ENCODE measurements around the gene GRIK3. TPM values are rescaled to one million over a fixed set of nuclear protein-coding genes. Genes with fewer than 3 reads are reported as not detected.

GRIK3 gene
- total RNA-seq, 1 donor from 2014 or later: not detected

DNA sequence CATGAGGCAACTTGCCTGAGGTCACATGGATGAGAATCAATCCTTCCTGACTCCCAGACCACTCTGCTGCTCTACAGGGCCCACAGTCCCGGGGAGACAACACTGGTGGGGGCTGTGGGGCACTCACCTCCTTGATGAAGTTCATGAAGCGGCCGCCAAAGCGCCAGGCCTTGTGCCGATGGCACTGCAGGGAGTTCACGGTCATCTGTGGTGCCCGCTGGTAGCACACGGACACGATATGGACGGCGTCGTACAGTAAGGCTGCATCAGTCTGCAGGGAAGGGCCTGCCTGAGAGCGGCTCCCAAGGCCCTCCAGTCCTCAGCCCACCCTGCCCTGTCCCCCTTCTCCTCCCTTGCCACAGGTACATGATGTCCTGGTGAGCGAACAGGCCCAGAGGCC lies 175.3 kb downstream of the GRIK3 start:
- no peak for DNase-seq (ENCODE audit: low read depth, low spot score)

DNA sequence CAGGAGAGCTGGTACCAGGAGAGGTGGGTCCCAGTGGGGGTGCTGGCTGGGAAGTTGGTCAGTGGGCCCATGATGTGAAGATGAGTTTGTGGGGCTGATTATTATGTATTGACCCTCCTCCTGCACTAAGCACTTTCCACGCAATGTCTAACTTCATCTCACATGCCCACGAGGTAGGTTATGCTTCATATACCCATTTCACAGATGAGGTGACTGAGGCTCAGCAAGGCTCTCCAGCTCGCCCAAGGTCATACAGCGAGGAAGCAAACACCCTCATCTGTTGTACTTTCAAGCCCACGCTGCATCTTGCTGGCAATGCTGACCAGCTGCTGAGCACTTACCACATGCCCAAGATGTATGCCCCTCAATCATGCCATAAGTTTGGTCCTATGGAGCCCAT lies 175.8 kb downstream of the GRIK3 start:
- no peak for DNase-seq (ENCODE audit: low read depth, low spot score)

DNA sequence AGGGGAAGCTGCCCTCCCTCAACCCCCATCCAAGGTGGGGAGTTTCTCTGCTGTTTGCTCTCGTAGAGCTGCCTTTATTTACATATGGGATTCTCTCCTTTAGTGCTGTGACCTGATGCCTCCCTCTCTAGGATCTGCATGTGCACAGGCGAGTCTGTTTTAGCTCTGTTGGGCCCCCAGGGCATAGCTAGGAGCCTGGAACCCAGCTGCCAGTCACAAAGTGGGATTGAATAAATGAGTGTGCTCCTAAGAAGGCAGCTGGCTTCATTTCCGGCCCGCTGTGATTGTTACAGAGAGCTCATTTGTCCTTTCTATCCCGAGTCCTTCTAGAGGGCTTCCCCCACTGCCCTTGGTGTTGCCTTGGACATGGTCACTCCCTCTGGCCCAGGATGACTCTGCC lies 176.6 kb downstream of the GRIK3 start:
- no peak for DNase-seq (ENCODE audit: low read depth, low spot score)

DNA sequence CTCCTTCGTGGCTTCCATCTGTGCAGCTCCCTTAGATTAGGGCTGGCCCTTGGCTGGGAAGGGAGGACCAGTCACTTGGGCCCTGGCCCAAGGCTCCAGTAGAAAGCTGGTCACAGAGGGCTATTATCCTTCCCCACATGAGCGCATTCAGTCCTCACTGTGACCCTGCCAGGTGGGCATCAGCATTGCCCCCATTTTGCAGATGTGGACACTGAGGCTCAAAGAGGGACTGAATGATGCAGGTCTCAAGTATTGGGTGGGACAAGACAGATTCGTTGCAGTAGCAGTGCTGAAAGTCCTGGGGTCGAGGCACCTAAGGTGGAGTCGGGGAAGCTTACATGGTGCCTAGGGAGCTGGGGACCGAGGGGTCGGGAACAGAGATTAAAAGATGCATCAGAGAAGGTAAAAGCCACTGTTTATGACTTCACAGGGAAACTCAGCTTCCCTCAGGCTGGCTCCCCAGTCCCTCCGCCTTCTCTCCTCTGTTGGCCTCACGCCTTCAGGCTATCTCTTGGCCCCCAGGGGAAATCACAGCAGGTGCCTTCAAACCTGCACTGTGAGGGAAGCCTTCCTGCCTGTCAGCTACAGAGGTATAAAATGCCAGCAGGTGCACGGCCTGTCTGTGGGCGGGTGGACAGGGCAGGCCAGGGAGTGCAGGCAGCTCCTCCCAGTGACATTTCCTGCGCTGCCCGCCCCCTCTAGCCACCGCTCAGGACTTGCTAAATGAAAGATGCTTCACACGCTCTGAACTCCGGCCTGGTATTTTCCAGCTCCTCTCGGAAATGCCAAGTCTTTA lies 178.4 kb downstream of the GRIK3 start:
- DNase-seq (ENCODE audit: low read depth, low spot score): no peak

DNA sequence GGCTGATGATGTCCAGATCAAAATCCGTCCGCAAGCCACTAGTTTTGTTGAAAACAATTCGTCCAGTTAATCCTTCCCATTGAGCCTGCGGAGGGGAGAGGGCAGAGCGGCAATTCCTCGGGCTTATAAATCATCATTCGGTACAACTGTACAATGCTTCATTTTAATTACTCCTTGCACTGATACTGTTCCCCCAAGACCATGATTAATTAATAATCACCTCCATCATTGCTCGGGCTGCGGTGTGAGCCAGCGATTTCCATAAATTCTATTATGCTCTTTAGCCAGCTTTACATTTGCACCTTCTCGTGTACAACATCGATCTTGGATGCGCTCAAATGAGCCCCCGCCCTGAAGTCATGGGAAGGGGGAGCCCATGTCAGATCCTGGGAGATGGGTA lies 180.7 kb downstream of the GRIK3 start:
- DNase-seq (ENCODE audit: low read depth, low spot score): no peak

DNA sequence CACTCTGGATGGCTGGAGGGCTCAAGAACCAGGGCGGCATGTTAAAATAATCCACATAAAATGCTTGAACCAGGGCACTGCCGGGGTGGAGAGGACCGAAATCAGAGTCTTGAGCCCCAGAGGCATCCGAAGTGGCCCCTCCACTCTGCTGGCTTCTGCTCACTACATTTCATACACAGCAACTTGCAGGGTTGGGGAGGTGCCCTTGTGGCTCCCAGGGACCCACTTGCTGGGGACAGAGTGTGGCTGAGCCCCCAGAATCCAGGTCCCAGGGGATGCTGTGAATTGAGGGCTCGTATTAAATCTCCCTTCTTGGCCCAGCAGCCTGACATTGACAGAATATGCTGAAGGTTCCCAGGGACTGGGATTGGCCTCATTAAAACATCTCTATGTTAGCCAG lies 181.7 kb downstream of the GRIK3 start:
- DNase-seq (ENCODE audit: low read depth, low spot score): no peak

DNA sequence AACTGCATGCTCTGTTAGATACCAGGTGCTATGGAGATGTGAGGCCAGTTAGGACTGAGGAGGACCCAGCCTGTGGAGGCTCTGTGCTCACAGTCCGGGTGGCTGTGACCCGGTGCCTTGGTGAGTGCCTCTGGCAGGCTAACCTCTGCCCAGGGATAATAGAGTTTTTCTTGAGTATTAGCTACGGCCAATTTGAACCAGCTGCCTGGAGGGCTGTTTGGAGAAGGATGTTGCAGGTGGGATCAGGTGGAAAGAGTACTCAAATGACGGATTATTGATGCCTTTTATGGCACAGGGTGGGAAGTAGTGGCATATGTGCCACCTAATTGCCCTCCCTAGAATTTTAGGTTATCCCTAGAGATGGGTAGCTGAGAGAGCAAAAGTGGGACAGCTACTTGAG lies 182.7 kb downstream of the GRIK3 start:
- DNase-seq (ENCODE audit: low read depth, low spot score): no peak

DNA sequence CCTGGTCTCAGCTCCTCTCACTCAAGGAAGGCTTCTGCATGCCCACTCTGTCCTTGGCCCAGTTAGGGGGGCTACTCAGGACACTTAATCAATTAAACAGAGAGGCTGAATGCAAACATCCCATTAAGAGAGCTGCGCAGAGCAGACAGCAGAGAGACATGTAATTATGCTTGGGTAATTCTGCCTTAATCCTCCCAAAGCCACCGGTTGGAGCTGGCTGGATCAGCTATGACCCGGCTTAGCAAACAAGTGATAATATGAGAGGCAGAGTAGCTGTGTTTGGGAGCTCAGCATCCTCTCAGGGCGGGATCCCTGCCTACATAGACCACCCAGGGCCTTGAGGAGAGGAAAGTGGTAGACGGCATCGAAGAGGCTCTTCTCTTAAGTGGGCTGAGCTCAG lies 183.2 kb downstream of the GRIK3 start:
- no peak for DNase-seq (ENCODE audit: low read depth, low spot score)

DNA sequence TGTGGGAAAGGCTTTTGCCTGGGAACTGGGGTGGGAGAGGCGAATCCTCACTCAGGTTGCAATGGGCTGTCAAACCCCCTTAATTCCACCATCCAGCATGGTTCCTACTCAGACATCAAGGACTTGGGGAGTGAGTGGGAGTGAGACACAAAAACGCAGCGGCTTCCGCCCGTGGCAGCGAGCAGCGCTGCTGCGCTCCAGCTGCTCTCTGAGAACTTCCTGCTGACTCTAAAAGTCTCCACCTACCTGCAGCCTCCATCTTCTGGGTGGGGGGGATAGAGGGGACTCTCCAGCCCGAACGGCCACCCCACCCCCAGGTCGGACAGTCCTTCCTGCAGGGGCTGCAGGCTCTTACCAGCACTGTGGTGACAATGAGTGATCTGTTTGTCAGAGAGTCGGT lies 184.4 kb downstream of the GRIK3 start:
- DNase-seq (ENCODE audit: low read depth, low spot score): no peak

DNA sequence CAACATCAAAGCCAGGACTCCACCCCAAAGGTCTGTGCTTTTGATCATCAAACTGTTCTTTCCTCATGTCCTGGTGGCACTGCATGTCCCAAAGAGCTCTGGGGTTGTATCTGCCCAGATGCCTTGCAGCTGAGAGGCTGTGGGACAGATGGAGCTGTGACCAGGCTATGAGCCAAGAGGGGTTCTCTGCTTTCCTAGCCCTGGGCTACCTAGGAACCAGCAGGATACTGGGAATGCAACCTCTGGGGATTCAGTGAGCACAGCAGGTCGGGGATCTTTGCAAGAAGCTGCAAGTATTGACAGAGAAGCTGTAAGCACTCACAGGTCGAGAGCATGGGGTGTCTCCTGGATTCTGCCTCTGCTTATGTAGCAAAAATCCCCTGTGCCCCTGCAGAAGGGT lies 186.6 kb downstream of the GRIK3 start:
- no peak for DNase-seq (ENCODE audit: low read depth, low spot score)

DNA sequence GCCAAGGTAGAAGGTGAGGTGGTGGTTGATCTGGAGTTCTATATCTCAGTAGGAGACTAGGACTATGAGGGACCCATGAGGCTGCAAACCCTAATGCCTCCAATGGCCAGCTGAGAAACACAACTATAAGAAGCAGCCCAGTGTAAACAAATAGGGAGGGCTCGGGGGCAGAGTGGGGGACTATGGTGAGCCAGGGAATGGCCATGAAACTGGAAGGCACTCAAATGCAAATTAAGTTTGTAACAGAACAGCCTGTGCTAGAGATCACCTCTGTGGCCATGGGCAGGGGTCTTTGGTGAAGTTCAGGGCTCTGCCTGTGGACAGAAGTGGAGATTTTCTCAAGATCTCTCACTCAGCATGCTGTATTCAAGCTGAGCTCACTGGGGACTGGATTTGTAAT lies 187.1 kb downstream of the GRIK3 start:
- DNase-seq (ENCODE audit: low read depth, low spot score): no peak

DNA sequence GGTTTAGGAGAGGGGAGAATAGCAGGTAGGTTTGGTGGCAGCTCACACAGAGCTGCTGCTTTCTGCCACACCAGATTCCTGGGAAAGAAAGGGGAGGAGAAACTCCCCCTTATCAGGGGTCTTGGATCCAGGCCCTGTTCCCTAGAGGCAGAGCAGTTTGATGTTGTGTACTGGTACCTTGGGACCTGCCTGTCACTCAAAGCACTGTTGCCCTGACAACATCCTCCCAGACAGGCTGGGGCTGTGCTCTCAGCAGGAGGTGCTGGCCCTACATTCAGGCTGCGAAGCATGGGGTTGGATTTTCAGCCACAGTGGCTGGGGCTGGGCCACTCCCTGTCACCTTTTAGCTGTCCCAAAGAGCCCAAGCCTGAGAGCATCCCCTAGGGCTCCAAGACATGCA lies 188.0 kb downstream of the GRIK3 start:
- DNase-seq (ENCODE audit: low read depth, low spot score): no peak

DNA sequence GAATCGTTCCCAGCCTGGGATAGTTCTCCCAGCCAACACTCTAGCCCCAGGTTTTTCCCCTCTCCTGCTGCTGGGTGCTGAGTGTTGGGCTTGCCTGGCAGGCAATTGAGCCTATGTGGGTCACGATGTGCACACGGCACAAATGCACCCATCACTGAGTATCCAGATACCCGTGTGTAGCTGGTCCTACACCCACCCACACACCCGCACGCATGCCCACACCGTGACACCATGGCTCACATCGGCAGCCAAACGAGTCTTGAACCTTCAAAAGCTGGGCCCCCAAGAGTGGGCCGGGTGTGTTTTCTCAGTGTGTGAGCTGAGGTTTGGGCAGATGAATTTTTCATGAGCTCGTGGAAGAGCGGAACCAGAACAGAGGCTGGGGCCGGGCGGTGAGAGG lies 188.5 kb downstream of the GRIK3 start:
- no peak for DNase-seq (ENCODE audit: low read depth, low spot score)

DNA sequence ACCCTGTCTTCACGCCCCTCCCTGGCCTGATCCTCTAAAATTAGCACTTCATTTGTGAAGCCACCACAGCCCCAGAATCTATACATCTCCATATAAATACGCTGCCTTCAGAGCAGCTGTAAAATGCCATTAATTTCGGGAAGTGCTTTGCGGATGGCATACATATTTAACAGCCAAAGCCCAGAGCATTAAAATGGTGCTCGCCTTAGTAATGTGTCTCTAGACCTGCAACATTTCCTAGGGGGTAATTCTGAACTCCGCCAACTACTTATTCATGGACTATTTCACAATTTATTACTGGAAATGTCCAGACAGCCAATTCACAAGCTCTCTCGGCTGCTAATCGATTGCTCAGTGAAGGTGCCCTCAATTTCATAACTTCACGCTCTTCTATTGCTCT lies 189.4 kb downstream of the GRIK3 start:
- DNase-seq (ENCODE audit: low read depth, low spot score): no peak

DNA sequence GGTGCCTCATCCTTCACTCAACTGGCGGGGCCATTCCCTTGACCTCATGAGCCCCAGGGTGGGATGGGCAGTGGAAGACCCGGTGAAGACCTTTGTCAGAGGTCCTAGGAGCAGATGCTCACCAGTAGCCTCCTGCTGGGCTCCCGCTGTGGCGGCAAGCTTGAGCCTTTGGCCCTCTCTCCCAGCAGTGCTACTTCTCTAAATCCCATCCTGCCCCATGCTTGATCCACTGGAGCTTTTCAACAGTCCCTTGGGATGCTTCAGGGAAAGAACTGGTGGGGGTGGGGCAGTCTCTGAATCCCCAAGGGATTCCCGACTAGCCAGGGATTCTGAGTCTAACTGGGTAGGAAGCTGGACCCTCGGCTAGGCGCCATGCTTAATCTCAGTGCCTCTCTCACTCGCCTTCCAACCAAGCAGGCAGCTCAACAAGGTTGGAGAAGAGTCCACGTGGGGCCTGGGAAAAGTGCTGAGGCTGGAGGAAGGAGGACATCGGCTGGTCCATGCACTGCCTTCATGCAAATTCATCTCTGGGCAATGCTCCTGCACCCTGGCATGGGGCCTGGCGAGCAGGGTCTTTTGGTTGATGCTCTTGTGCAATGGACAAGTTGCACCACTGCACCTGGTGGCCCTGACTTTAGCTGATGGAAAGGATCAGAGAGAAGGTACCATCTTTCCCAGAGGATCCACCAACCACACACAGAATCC lies 190.3 kb downstream of the GRIK3 start:
- no peak for DNase-seq (ENCODE audit: low read depth, low spot score)

DNA sequence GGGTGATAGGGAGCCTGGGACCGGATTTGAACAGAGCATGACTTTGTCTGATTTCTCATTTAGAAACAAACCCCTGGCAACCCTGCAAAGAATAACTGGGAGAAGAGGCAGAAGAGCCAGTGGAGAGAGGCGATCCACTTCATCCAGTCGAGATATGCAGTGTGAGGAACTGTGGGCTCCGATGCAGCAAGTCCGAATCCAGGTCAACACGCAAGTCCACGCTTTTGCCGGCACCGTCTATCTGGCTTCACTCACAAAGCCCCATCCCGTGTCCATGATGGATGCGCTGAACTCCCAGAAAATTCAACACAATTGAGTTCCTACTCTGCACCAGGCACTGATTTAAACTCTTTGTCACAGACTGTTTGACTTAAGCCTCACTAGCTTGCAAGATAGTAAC lies 191.3 kb downstream of the GRIK3 start:
- DNase-seq (ENCODE audit: low read depth, low spot score): no peak

DNA sequence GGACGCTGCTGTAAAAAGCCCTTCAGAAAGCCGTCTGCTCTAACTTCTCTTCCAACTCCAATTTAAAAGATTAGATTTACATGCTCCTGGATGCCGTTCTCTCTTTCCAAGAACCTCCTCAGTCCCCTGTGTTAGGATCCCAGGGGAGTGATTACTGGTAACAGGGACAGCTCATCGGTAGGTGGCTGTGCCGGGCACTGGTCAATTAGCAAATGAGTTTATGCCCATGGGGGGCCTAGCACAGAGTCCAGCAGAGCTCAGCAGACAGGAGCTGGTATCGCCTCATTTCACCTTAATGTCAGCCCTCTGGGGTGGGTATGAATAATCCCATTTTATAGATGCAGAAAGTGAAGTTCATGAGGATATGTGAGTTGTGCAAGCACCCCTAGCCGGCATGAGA lies 191.9 kb downstream of the GRIK3 start:
- no peak for DNase-seq (ENCODE audit: low read depth, low spot score)

DNA sequence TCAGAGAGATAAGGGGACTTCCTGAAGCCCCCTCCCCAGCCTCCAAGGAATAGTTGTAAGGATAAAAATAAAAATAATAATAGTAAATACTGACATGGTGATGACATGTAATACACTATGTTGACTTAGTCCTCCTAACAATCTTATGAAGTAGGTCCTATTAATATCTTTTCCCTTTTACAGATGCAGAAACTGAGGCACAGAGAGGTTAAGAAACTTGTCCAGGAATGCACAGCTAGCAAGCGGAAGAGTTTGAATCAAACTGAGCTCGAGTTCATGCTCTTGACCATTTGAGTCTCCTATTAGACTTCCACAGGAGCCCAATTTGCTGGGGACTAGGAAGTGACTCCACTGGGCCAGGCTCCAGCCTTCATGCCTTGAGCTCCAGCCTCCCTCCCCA lies 194.8 kb downstream of the GRIK3 start:
- DNase-seq (ENCODE audit: low read depth, low spot score): no peak

DNA sequence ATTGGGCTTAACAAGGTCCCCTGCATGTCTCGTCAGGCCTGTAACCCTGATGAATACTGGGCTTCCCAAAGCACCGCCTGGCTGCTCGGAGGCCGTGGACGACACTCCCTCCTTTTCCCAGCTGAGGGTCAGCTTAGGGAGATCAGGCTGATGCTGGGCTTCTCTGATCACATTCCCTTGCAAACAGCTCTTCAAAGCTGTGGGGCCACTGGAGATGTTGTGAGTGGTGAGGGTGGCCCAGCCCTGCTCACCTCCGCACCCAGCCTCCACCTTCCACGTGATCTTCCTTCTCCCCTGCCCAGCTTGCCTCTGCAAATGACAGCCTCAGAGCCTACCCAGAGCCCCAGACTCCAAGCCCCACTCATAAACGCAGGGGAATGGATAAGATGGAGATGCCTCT lies 195.4 kb downstream of the GRIK3 start:
- DNase-seq (ENCODE audit: low read depth, low spot score): no peak

DNA sequence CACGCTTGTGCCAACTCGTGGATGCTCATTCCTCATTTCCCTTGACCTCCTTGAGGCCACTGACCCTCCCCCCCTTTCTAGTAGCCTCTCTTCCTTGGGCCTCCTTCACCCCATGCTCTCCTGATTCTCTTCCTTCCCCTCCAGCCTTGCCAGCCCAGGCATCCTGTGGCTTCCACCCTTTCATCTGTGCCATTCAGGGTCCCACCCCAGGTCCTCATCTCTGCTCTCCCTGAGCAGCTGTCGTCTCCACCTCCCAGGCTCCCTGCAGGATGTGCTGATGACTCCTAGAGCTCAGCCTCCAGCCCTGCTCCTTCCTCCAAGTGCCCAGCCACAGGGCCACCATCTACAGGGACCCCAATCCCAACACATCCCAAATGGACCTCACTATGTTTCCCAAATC lies 197.4 kb downstream of the GRIK3 start:
- DNase-seq (ENCODE audit: low read depth, low spot score): no peak

DNA sequence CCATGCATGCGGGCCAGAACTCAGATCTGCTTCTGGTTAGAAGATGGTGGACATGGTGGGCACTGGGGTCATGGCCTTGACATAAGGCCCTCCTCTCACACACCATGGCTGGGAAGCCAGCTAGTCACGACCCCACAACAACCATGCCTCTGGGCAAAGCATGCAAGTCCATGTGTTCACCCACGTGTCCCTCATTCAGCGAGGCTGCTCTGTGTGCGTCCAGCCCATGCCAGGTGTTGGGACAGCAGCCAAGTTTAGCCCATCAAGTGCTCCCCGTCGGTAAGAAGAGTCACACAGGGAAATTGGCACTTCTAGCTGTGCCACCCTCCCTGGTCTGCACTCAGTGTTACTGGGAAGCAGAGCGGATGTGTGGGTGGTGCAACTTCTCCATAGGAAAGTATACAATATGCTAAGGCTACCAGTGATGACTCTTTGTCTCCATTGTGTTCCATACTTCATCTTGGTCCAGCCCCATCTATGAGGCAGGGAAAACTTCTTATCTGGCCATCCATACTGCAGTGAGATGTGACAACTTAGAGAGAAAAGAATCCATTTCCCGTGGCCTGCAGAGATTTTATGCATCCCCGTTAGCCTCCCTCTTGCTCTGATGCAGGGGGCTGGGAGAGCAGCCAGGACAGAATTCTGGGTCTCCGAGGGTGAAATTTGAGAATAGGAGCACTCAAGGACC lies 198.0 kb downstream of the GRIK3 start:
- DNase-seq (ENCODE audit: low read depth, low spot score): no peak

DNA sequence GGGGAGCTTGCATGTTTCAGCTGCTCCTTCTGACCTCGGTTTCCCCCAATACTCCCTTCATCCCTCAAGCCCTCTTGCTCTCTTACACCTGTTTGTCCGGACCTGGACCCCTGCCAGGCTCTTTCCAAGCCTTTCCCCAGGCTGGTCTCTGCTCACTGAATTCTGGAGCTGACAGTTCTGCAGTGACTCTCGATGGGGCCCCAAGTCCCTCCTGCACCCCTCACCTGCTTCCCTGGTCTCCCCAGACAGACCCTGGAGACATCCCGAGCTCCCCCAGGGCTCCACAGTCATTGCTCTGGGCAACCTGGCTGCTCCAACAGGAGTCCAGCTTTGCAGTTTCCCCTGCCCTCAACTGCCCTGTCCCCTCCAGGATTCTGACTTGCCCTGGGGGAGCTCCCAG lies 198.6 kb downstream of the GRIK3 start:
- no peak for DNase-seq (ENCODE audit: low read depth, low spot score)

All from pulmonary artery endothelial cell (primary cell).